Astrocyte of the spinal cord (primary cell): ENCODE results near the gene TECRL.

Source experiments
- DNase-seq: peaks from one replicate; pipeline ENCODE4 v3.0.0; 2011; ENCODE audit warnings: low read depth, low spot score
- H3K4me3 ChIP-seq: 2 replicates; pipeline ENCODE4 v1.5.1; 2011; ENCODE audit warnings: low read depth, mild to moderate bottlenecking, low read length, moderate library complexity
- CTCF ChIP-seq: IDR thresholded peaks from 2 replicates; pipeline ENCODE4 v1.5.1; 2012; ENCODE audit warnings: low read depth, mild to moderate bottlenecking, low read length, inconsistent platforms
- in situ Hi-C: cut with HindIII; loops from 2 replicates; pipeline ENCODE4 v1.10.0; 2017; ENCODE audit warnings: low sequenced_read_pairs

The TECRL gene

GRCh38 chr4:64361399-64361740 is 47.9 kb downstream of the TECRL start:
- in situ Hi-C loops, result no loop called here
- H3K4me3 ChIP-seq, result no peak overlapping the region
- no peak for TF ChIP-seq CTCF
- no peak for DNase-seq

- DNase-seq, result no peak
- in situ Hi-C loops, result no loop called here
- no peak for TF ChIP-seq CTCF
- no peak overlapping the region for H3K4me3 ChIP-seq
Measured at GRCh38 chr4:64360664-64361398, 48.4 kb downstream of the TECRL start.

- TF ChIP-seq CTCF, result no peak
- DNase-seq, result no peak
- in situ Hi-C loops, result no loop called here
- no peak overlapping the region for H3K4me3 ChIP-seq
Measured at GRCh38 chr4:64359489-64359888, 49.8 kb downstream of the TECRL start.

GRCh38 chr4:64353904-64354303 is 55.3 kb downstream of the TECRL start:
- no peak for TF ChIP-seq CTCF
- in situ Hi-C loops, result no loop called here
- no peak for DNase-seq
- no peak overlapping the region for H3K4me3 ChIP-seq

- no peak for TF ChIP-seq CTCF
- DNase-seq, result no peak
- in situ Hi-C loops, result no loop called here
- H3K4me3 ChIP-seq, result no peak overlapping the region
Measured at GRCh38 chr4:64341711-64342110, 67.5 kb downstream of the TECRL start.

GRCh38 chr4:64340218-64341110 is 68.8 kb downstream of the TECRL start:
- no peak for TF ChIP-seq CTCF
- no peak for DNase-seq
- no peak overlapping the region for H3K4me3 ChIP-seq
- in situ Hi-C loops, result no loop called here
